Endothelial cell of umbilical vein (primary cell): ENCODE data around the gene SWT1. TPM values are rescaled to one million over a fixed set of nuclear protein-coding genes. Genes with fewer than 3 reads are reported as not detected.

Experiments
- BruUV-seq: library from RNA; stranded (reverse); fragments of 400-500 nt; replicated peaks from 2 replicates; lab custom pipeline; 2021; lab: Mats Ljungman, UMichigan
- CTCF ChIA-PET: fragments of 300-600, 350-600 bp; sonication (Branson Sonifier 250); formaldehyde crosslinking; loops from one replicate; lab custom pipeline; 2021; ENCODE audit warnings: antibody characterized with exemption, inconsistent platforms; lab: Charles Lee
- POLR2A ChIA-PET: fragments of 300-600, 350-600 bp; sonication (Branson Sonifier 250); formaldehyde crosslinking; loops from one replicate; lab custom pipeline; 2021; ENCODE audit warnings: antibody characterized with exemption, inconsistent platforms; lab: Charles Lee
- DNase-seq: peaks from one replicate; pipeline ENCODE4 v3.0.0-alpha.2; 2011; ENCODE audit warnings: low read depth, low spot score
- FAIRE-seq: peaks from 2 replicates; lab custom pipeline; 2011; peaks lifted over from hg19 to GRCh38; lab: Jason Lieb, UNC
- H2AFZ ChIP-seq: 2 replicates; pipeline ENCODE4 v1.6.0; 2012; ENCODE audit warnings: low read depth, low read length, control low read depth, inconsistent platforms
- H3K27ac ChIP-seq: 2 replicates; pipeline ENCODE4 v1.5.1; 2011; ENCODE audit warnings: low read depth, mild to moderate bottlenecking, control low read depth, low read length, moderate library complexity; ENCODE audit not compliant: insufficient read depth
- H3K27me3 ChIP-seq, 2 experiments: 2 replicates each; pipeline versions ENCODE4 v1.6.0 to v1.6.1; 2011; ENCODE audit warnings: low read length in 2 of 2, mixed read lengths in 1 of 2; ENCODE audit not compliant: control insufficient read depth in 2 of 2, insufficient read depth in 2 of 2
- H3K36me3 ChIP-seq, 2 experiments: 2 replicates in 1 of 2; 3 replicates in 1 of 2; pipeline ENCODE4 v1.5.1; 2011; ENCODE audit warnings: low read length in 2 of 2, mild to moderate bottlenecking in 1 of 2, moderate library complexity in 1 of 2; ENCODE audit not compliant: control insufficient read depth in 2 of 2, insufficient read depth in 2 of 2; ENCODE audit errors: extremely low read depth in 1 of 2
- H3K4me1 ChIP-seq: 3 replicates; pipeline ENCODE4 v1.5.1; 2011; ENCODE audit warnings: mild to moderate bottlenecking, low read length; ENCODE audit not compliant: control insufficient read depth, insufficient read depth; ENCODE audit errors: extremely low read depth
- H3K4me2 ChIP-seq: 2 replicates; pipeline ENCODE4 v1.6.1; 2011; ENCODE audit warnings: low read length, control low read depth, mixed read lengths; ENCODE audit not compliant: insufficient read depth
- H3K4me3 ChIP-seq, 3 experiments: fragments of 200-600 bp in 1 of 3; sonication (generic), shearing (Covaris generic) in 1 of 3; replicated peaks in 1 of 3; 2 replicates each; pipeline ENCODE4 v1.5.1; 2011 to 2016; ENCODE audit warnings: control low read depth in 3 of 3, low read length in 3 of 3, mild to moderate bottlenecking in 2 of 3, inconsistent platforms in 1 of 3, low read depth in 1 of 3, moderate library complexity in 1 of 3; ENCODE audit not compliant: insufficient read depth in 1 of 3
- H3K79me2 ChIP-seq: 2 replicates; pipeline ENCODE4 v1.6.0; 2012; ENCODE audit warnings: low read length, inconsistent platforms; ENCODE audit not compliant: control insufficient read depth, insufficient read depth
- H3K9ac ChIP-seq: replicated peaks from 2 replicates; pipeline ENCODE3; 2011; ENCODE audit warnings: low read length, control low read depth; ENCODE audit not compliant: insufficient read depth; ENCODE audit errors: extremely low read depth
- H3K9me1 ChIP-seq: replicated peaks from 3 replicates; pipeline ENCODE4 v1.6.0; 2011; ENCODE audit warnings: mild to moderate bottlenecking, low read length; ENCODE audit not compliant: control insufficient read depth, insufficient read depth; ENCODE audit errors: extremely low read depth
- H3K9me3 ChIP-seq: replicated peaks from 2 replicates; pipeline ENCODE4 v1.5.1; 2012; ENCODE audit warnings: low read length, inconsistent platforms; ENCODE audit not compliant: control insufficient read depth, insufficient read depth
- H4K20me1 ChIP-seq: replicated peaks from 2 replicates; pipeline ENCODE3; 2011; ENCODE audit warnings: mild to moderate bottlenecking, low read length; ENCODE audit not compliant: control insufficient read depth, insufficient read depth; ENCODE audit errors: extremely low read depth
- CTCF ChIP-seq, 2 donors: IDR thresholded peaks; 1 replicate in 1 of 2; 2 replicates in 1 of 2; pipeline ENCODE4 v1.5.1; 2011; ENCODE audit warnings: low read length in 2 of 2, mild to moderate bottlenecking in 2 of 2, moderate library complexity in 2 of 2, control low read depth in 1 of 2, inconsistent platforms in 1 of 2, low read depth in 1 of 2; ENCODE audit not compliant: insufficient read depth in 1 of 2; ENCODE audit errors: extremely low read depth in 1 of 2
- EZH2 ChIP-seq: IDR thresholded peaks from 2 replicates; pipeline ENCODE4 v1.6.1; 2012; ENCODE audit warnings: borderline replicate concordance, low read depth, mild to moderate bottlenecking, moderate library complexity, low read length, inconsistent platforms; ENCODE audit not compliant: severe bottlenecking
- FOS ChIP-seq: IDR thresholded peaks from 2 replicates; pipeline ENCODE4 v1.6.1; 2011; ENCODE audit warnings: mild to moderate bottlenecking, low read length, moderate library complexity, borderline replicate concordance; ENCODE audit not compliant: insufficient read depth
- GATA2 ChIP-seq: IDR thresholded peaks from 2 replicates; pipeline ENCODE4 v1.7.0; 2011; ENCODE audit warnings: low read depth, mild to moderate bottlenecking, moderate library complexity, mixed read lengths, low read length; ENCODE audit not compliant: insufficient read length, insufficient read depth
- JUN ChIP-seq: IDR thresholded peaks from 2 replicates; pipeline ENCODE4 v1.6.1; 2011; ENCODE audit warnings: borderline replicate concordance, low read depth; ENCODE audit not compliant: insufficient read length, insufficient read depth
- MAX ChIP-seq: IDR thresholded peaks from 2 replicates; pipeline ENCODE4 v1.6.1; 2011; ENCODE audit not compliant: insufficient read depth, insufficient read length
- MYC ChIP-seq: IDR thresholded peaks from one replicate; pipeline ENCODE4 v1.6.1; 2011; ENCODE audit warnings: mild to moderate bottlenecking, low read depth, low read length
- POLR2A ChIP-seq: IDR thresholded peaks from 2 replicates; pipeline ENCODE4 v1.6.1; 2012; ENCODE audit warnings: low read depth, mild to moderate bottlenecking, control low read depth, low read length
- POLR2AphosphoS5 ChIP-seq: IDR thresholded peaks from 2 replicates; pipeline ENCODE4 v1.6.1; 2012; ENCODE audit warnings: low read depth, mild to moderate bottlenecking, control low read depth, low read length, moderate library complexity; ENCODE audit not compliant: insufficient read depth
- dilution Hi-C: fragments of 300-500 bp; cut with MboI; formaldehyde crosslinking; loops from one replicate; pipeline ENCODE4 v1.15.0; 2019; ENCODE audit warnings: low sequenced_read_pairs; ENCODE audit not compliant: extremely low pct_ligation_motif_present
- intact Hi-C: fragments of 100-400 bp; cut with micrococcal nuclease; formaldehyde crosslinking; loops from one replicate; pipeline ENCODE4 v1.10.0; 2022
- polyA plus RNA-seq, 4 experiments: library from polyadenylated mRNA; depleted of rRNA in 3 of 4; stranded (reverse) in 3 of 4; unstranded in 1 of 4; fragments of >200 nt; gene quantifications; 2 replicates each; pipeline versions ENCODE4 v1.2.1 to v1.2.3, GENCODE V29; 2011 to 2012; ENCODE audit warnings: missing spikeins in 1 of 4
- total RNA-seq: library from RNA; stranded (reverse); gene quantifications from 2 replicates; pipeline ENCODE4 v1.2.3, GENCODE V29; 2021

The SWT1 gene
- total and polyA plus RNA-seq, 2 donors (not counting 3 experiments of a cell fraction or from before 2014, with no cell fraction given): 1.0 to 4.3 TPM

GRCh38 chr1:185318431-185319138 is 161.6 kb downstream of the SWT1 start:
- H3K4me2 ChIP-seq: peak overlapping the region; percentile 60
- H3K9me1 ChIP-seq: no peaks in the 10 kb centered on the region
- intact Hi-C loops (loop anchor here (5.0 kb wide), 2 partner anchors 134 to 511 kb away; no protein-coding TSS in a partner anchor), dilution Hi-C loops (no loop called here)
- H3K9me3 ChIP-seq: no peaks in the 10 kb centered on the region
- H3K4me1 ChIP-seq: peaks cover 24% of the 10 kb centered on the region
- peaks cover 15% of the 10 kb centered on the region for H4K20me1 ChIP-seq
- no peak for DNase-seq
- H3K27ac ChIP-seq: no peak overlapping the region
- ChIA-PET CTCF (interaction anchor here (0.9 to 5.1 kb wide), 8 partner anchors 55 to 361 kb away, joined by 3 to 38 read pairs (median 4); no protein-coding TSS in a partner anchor), POLR2A (no interaction called here)
- H3K27me3 ChIP-seq: no peaks in the 10 kb centered on the region
- BruUV-seq: no TSS peak
- FAIRE-seq: no peak
- H3K4me3 ChIP-seq: no peak overlapping the region
- no peak overlapping the region for H3K9ac ChIP-seq
- no peaks in the 10 kb centered on the region for H3K36me3 ChIP-seq
- TF ChIP-seq JUN (no peak), POLR2A (no peak)
- peaks cover 34% of the 10 kb centered on the region for H3K79me2 ChIP-seq
- peak overlapping the region; percentile 89 for H2AFZ ChIP-seq

- Histone ChIP-seq H3K9ac (no peak overlapping the region), H3K36me3 (no peaks in the 10 kb centered on the region), H3K27ac (no peak overlapping the region), H3K9me1 (no peaks in the 10 kb centered on the region), H2AFZ (no peak overlapping the region), H3K27me3 (no peaks in the 10 kb centered on the region), H3K9me3 (no peaks in the 10 kb centered on the region), H3K4me3 (no peak overlapping the region), H4K20me1 (peaks cover 13% of the 10 kb centered on the region), H3K4me2 (no peak overlapping the region), H3K4me1 (peaks cover 18% of the 10 kb centered on the region), H3K79me2 (peaks cover 29% of the 10 kb centered on the region)
- FAIRE-seq: no peak
- dilution Hi-C loops (no loop called here), intact Hi-C loops (loop anchor here (5.0 kb wide), 2 partner anchors 133 to 512 kb away; no protein-coding TSS in a partner anchor)
- no TSS peak for BruUV-seq
- POLR2A ChIA-PET: no interaction called here
- no peak for DNase-seq
- TF ChIP-seq MAX (no peak), POLR2AphosphoS5 (no peak), EZH2 (no peak), POLR2A (no peak), MYC (no peak), JUN (no peak), GATA2 (no peak), CTCF (IDR thresholded peaks at IDR 0.05; ENCODE audit: extremely low read depth in 1 of 2, insufficient read depth in 1 of 2, low read depth in 1 of 2, low read length in 2 of 2) (no peak), FOS (no peak)
- CTCF ChIA-PET: interaction anchor here (0.9 to 5.1 kb wide), 5 partner anchors 55 to 361 kb away, joined by 3 to 38 read pairs (median 28); no protein-coding TSS in a partner anchor
Observed at GRCh38 chr1:185319139-185319475, 162.1 kb downstream of the SWT1 start.
